H9 (cell line): Measurements from ENCODE around the gene LTBP2. TPM values are rescaled to one million over a fixed set of nuclear protein-coding genes. Genes with fewer than 3 reads are reported as not detected.

Source experiments
- DNase-seq: peaks from one replicate; pipeline ENCODE4 v3.0.0-alpha.2; 2017
- H2AFZ ChIP-seq: one replicate; pipeline ENCODE4 v1.6.1; 2013; ENCODE audit warnings: mild to moderate bottlenecking, low read length, control low read depth, moderate library complexity
- H2AK5ac ChIP-seq: 2 replicates; pipeline ENCODE4 v1.6.1; 2013; ENCODE audit warnings: low read length, control low read depth, mixed read lengths; ENCODE audit not compliant: insufficient read length
- H2BK120ac ChIP-seq: one replicate; pipeline ENCODE4 v1.6.1; 2013; ENCODE audit warnings: low read depth, mild to moderate bottlenecking, low read length, control low read depth, inconsistent platforms; ENCODE audit not compliant: poor library complexity, severe bottlenecking
- H2BK12ac ChIP-seq: 2 replicates; pipeline ENCODE4 v1.6.1; 2013; ENCODE audit warnings: low read length, control low read depth, mixed read lengths, low read depth; ENCODE audit not compliant: insufficient read length
- H2BK15ac ChIP-seq: 2 replicates; pipeline ENCODE4 v1.6.1; 2013; ENCODE audit warnings: low read depth, low read length, control low read depth
- H2BK20ac ChIP-seq: one replicate; pipeline ENCODE4 v1.6.1; 2013; ENCODE audit warnings: low read depth, mild to moderate bottlenecking, low read length, control low read depth, inconsistent platforms; ENCODE audit not compliant: poor library complexity, severe bottlenecking
- H2BK5ac ChIP-seq: 2 replicates; pipeline ENCODE4 v1.6.1; 2013; ENCODE audit warnings: low read length, control low read depth, mixed read lengths; ENCODE audit not compliant: insufficient read length
- H3K14ac ChIP-seq: 2 replicates; pipeline ENCODE4 v1.6.1; 2013; ENCODE audit warnings: low read length, control low read depth; ENCODE audit not compliant: insufficient read depth
- H3K18ac ChIP-seq: 2 replicates; pipeline ENCODE4 v1.6.1; 2013; ENCODE audit warnings: low read depth, mild to moderate bottlenecking, mixed read lengths, low read length, control low read depth; ENCODE audit not compliant: insufficient read length
- H3K23ac ChIP-seq: 2 replicates; pipeline ENCODE4 v1.6.1; 2013; ENCODE audit warnings: low read length, control low read depth, mixed read lengths, low read depth; ENCODE audit not compliant: insufficient read length
- H3K23me2 ChIP-seq: 2 replicates; pipeline ENCODE4 v1.6.1; 2013; ENCODE audit warnings: low read depth, mild to moderate bottlenecking, mixed read lengths, low read length, control low read depth; ENCODE audit not compliant: insufficient read length, poor library complexity, severe bottlenecking
- H3K27ac ChIP-seq: 2 replicates; pipeline ENCODE4 v1.5.1; 2013; ENCODE audit warnings: low read length, control low read depth, mixed read lengths, low read depth; ENCODE audit not compliant: insufficient read length
- H3K27me3 ChIP-seq: 2 replicates; pipeline ENCODE4 v1.6.1; 2013; ENCODE audit warnings: low read length, control low read depth, inconsistent platforms; ENCODE audit not compliant: insufficient read depth
- H3K4ac ChIP-seq: 2 replicates; pipeline ENCODE4 v1.6.1; 2013; ENCODE audit warnings: low read depth, mild to moderate bottlenecking, control low read depth, inconsistent platforms, low read length, moderate library complexity
- H3K4me1 ChIP-seq: 2 replicates; pipeline ENCODE4 v1.6.1; 2013; ENCODE audit warnings: low read length, control low read depth, inconsistent platforms; ENCODE audit not compliant: insufficient read depth
- H3K4me2 ChIP-seq: 2 replicates; pipeline ENCODE4 v1.6.1; 2013; ENCODE audit warnings: low read length, control low read depth, mixed read lengths; ENCODE audit not compliant: insufficient read length, insufficient read depth
- H3K56ac ChIP-seq: 2 replicates; pipeline ENCODE4 v1.6.1; 2013; ENCODE audit warnings: low read depth, mild to moderate bottlenecking, mixed read lengths, low read length, control low read depth; ENCODE audit not compliant: insufficient read length
- H3K79me1 ChIP-seq: 2 replicates; pipeline ENCODE4 v1.6.1; 2013; ENCODE audit warnings: low read depth, mild to moderate bottlenecking, moderate library complexity, low read length, control low read depth, inconsistent platforms; ENCODE audit not compliant: insufficient read depth, poor library complexity, severe bottlenecking
- H3K79me2 ChIP-seq: 2 replicates; pipeline ENCODE4 v1.6.1; 2013; ENCODE audit warnings: low read length, control low read depth, inconsistent platforms; ENCODE audit not compliant: insufficient read depth
- H3K9ac ChIP-seq: 2 replicates; pipeline ENCODE4 v1.6.1; 2013; ENCODE audit warnings: low read length, control low read depth, mixed read lengths; ENCODE audit not compliant: insufficient read length; ENCODE audit errors: extremely low read depth
- H3K9me3 ChIP-seq: one replicate; pipeline ENCODE4 v1.6.1; 2013; ENCODE audit warnings: low read depth, low read length, inconsistent platforms; ENCODE audit not compliant: control insufficient read depth
- H3T11ph ChIP-seq: one replicate; pipeline ENCODE4 v1.6.1; 2013; ENCODE audit warnings: mild to moderate bottlenecking, low read length, control low read depth, inconsistent platforms
- H4K20me1 ChIP-seq: one replicate; pipeline ENCODE4 v1.6.1; 2013; ENCODE audit not compliant: control insufficient read depth, insufficient read length, insufficient read depth
- H4K5ac ChIP-seq: 2 replicates; pipeline ENCODE4 v1.6.1; 2013; ENCODE audit warnings: low read depth, mild to moderate bottlenecking, mixed read lengths, low read length, control low read depth; ENCODE audit not compliant: insufficient read length
- H4K8ac ChIP-seq: replicated peaks from 2 replicates; pipeline ENCODE4 v1.6.1; 2013; ENCODE audit warnings: low read length, control low read depth, mixed read lengths, low read depth; ENCODE audit not compliant: insufficient read length
- H4K91ac ChIP-seq: 2 replicates; pipeline ENCODE4 v1.6.1; 2013; ENCODE audit warnings: low read depth, mild to moderate bottlenecking, moderate library complexity, mixed read lengths, low read length, control low read depth; ENCODE audit not compliant: insufficient read length
- H3K27ac Mint-ChIP-seq, 3 experiments: 2 replicates in 2 of 3; 3 replicates in 1 of 3; pipeline ENCODE4 v1.8.0; 2020 to 2021; ENCODE audit warnings: mixed read lengths in 3 of 3, mild to moderate bottlenecking in 1 of 3, moderate library complexity in 1 of 3
- H3K27me3 Mint-ChIP-seq: 2 replicates; pipeline ENCODE4 v1.8.0; 2021; ENCODE audit warnings: low read depth, mild to moderate bottlenecking, moderate library complexity, mixed read lengths
- H3K36me3 Mint-ChIP-seq, 3 experiments: 2 replicates in 2 of 3; 3 replicates in 1 of 3; pipeline ENCODE4 v1.8.0; 2020 to 2021; ENCODE audit warnings: low read depth in 3 of 3, mixed read lengths in 3 of 3; ENCODE audit not compliant: insufficient read depth in 1 of 3
- H3K4me1 Mint-ChIP-seq, 2 experiments: 2 replicates each; pipeline ENCODE4 v1.8.0; 2020; ENCODE audit warnings: mixed read lengths in 2 of 2
- H3K4me3 Mint-ChIP-seq, 2 experiments: 2 replicates in 1 of 2; 3 replicates in 1 of 2; pipeline ENCODE4 v1.8.0; 2020 to 2021; ENCODE audit warnings: mild to moderate bottlenecking in 2 of 2, mixed read lengths in 2 of 2, moderate library complexity in 1 of 2
- H3K9me3 Mint-ChIP-seq, 2 experiments: 2 replicates in 1 of 2; 3 replicates in 1 of 2; pipeline ENCODE4 v1.8.0; 2020; ENCODE audit warnings: mild to moderate bottlenecking in 2 of 2, mixed read lengths in 2 of 2, moderate library complexity in 1 of 2
- WGBS: extraction: QIAGEN DNeasy Blood & Tissue Kit; methylation state at CpG from one replicate; pipeline ENCODE4 v1.1.7; 2013; ENCODE audit warnings: missing lambda C conversion rate, low lambda C conversion rate, mixed read lengths; ENCODE audit not compliant: insufficient read length; ENCODE audit errors: extremely low coverage; 5-methylcytosine and 5-hydroxymethylcytosine counted together
- total RNA-seq: library from RNA; stranded (reverse); gene quantifications from 2 replicates; pipeline ENCODE4 v1.2.1, GENCODE V29; 2021
- TF ChIP-seq, protein P1 (sequence below): fragments of 200-600 bp; sonication (generic); conservative IDR thresholded peaks from 3 replicates; pipeline ENCODE4 v1.8.0; 2021; ENCODE audit warnings: antibody characterized with exemption, mild to moderate bottlenecking

The LTBP2 gene
- total RNA-seq, 1 experiment from 2014 or later = 0.77 TPM

- Histone ChIP-seq H3K9ac (no peak overlapping the region), H4K91ac (no peak overlapping the region), H3K56ac (no peak overlapping the region), H2AK5ac (no peak overlapping the region), H3K27me3 (peaks cover 26% of the 10 kb centered on the region), H2BK5ac (no peak overlapping the region), H2BK12ac (no peak overlapping the region), H3K79me2 (no peaks in the 10 kb centered on the region), H3K4ac (no peak overlapping the region), H3K18ac (no peak overlapping the region), H3K23ac (no peak overlapping the region), H4K8ac (no peak overlapping the region), H3K23me2 (peaks cover 15% of the 10 kb centered on the region), H3K79me1 (no peaks in the 10 kb centered on the region), H3K27ac (no peak overlapping the region), H3K14ac (peak overlapping the region; percentile 49; the same call in 1 of the 2 replicates), H2AFZ (no peak overlapping the region), H4K20me1 (no peaks in the 10 kb centered on the region), H2BK20ac (no peak overlapping the region), H3K4me1 (no peaks in the 10 kb centered on the region), H3K9me3 (no peaks in the 10 kb centered on the region), H4K5ac (no peak overlapping the region), H3T11ph (no peak overlapping the region), H2BK15ac (no peak overlapping the region; the same call in 1 of the 2 replicates), H2BK120ac (no peak overlapping the region), H3K4me2 (peak overlapping the region; percentile 57)
- peaks cover 6 to 12% of the 10 kb centered on the region in 2 experiments; a peak in 3 of 4 replicates for H3K4me1 Mint-ChIP-seq
- H3K27ac Mint-ChIP-seq = no peak overlapping the region
- H3K4me3 Mint-ChIP-seq = peak overlapping the region; percentile 37 to 78
- TF ChIP-seq, protein P1, sequence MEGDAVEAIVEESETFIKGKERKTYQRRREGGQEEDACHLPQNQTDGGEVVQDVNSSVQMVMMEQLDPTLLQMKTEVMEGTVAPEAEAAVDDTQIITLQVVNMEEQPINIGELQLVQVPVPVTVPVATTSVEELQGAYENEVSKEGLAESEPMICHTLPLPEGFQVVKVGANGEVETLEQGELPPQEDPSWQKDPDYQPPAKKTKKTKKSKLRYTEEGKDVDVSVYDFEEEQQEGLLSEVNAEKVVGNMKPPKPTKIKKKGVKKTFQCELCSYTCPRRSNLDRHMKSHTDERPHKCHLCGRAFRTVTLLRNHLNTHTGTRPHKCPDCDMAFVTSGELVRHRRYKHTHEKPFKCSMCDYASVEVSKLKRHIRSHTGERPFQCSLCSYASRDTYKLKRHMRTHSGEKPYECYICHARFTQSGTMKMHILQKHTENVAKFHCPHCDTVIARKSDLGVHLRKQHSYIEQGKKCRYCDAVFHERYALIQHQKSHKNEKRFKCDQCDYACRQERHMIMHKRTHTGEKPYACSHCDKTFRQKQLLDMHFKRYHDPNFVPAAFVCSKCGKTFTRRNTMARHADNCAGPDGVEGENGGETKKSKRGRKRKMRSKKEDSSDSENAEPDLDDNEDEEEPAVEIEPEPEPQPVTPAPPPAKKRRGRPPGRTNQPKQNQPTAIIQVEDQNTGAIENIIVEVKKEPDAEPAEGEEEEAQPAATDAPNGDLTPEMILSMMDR = no peak
- H3K9me3 Mint-ChIP-seq = peaks cover 5% of the 10 kb centered on the region in 2 experiments; a peak in 4 of 5 replicates
- peaks cover 67% of the 10 kb centered on the region for H3K27me3 Mint-ChIP-seq
- DNase-seq = peak; percentile 59
- no CpG with 5 or more reads among the region's 65 CpGs for WGBS
- H3K36me3 Mint-ChIP-seq = peaks cover 0 to 5% (median 0%) of the 10 kb centered on the region in 3 experiments; a peak in 2 of 7 replicates
These were observed 979 bp downstream of the LTBP2 start for GRCh38 chr14:74610866-74611649.
